HUES6 (cell line): ENCODE measurements around the gene PDCD2L.

Experiments used
- H3K27ac ChIP-seq: 2 replicates; pipeline ENCODE4 v1.7.0; 2013; ENCODE audit warnings: low read depth, mild to moderate bottlenecking, low read length, inconsistent platforms
- H3K27me3 ChIP-seq: 2 replicates; pipeline ENCODE4 v1.6.1; 2013; ENCODE audit warnings: low read length; ENCODE audit not compliant: control insufficient read depth, insufficient read depth
- H3K36me3 ChIP-seq: 2 replicates; pipeline ENCODE4 v1.6.1; 2013; ENCODE audit warnings: low read length; ENCODE audit not compliant: control insufficient read depth, insufficient read depth
- H3K4me1 ChIP-seq: 2 replicates; pipeline ENCODE4 v1.6.1; 2013; ENCODE audit warnings: low read length; ENCODE audit not compliant: control insufficient read depth, insufficient read depth
- H3K4me3 ChIP-seq: 2 replicates; pipeline ENCODE4 v1.5.1; 2013; ENCODE audit warnings: low read depth, low read length
- H3K9ac ChIP-seq: one replicate; pipeline ENCODE4 v1.6.1; 2013; ENCODE audit warnings: mild to moderate bottlenecking, low read length
- H3K9me3 ChIP-seq: 2 replicates; pipeline ENCODE4 v1.6.1; 2013; ENCODE audit warnings: low read depth, low read length; ENCODE audit not compliant: control insufficient read depth, insufficient read depth

Gene PDCD2L

GRCh38 chr19:34474233-34474989 lies 70.2 kb downstream of the PDCD2L start:
- Histone ChIP-seq H3K4me3 (no peak overlapping the region), H3K9me3 (peaks cover 3% of the 10 kb centered on the region; the same call in 1 of the 2 replicates), H3K4me1 (no peaks in the 10 kb centered on the region), H3K36me3 (peaks cover 42% of the 10 kb centered on the region), H3K27ac (no peak overlapping the region), H3K9ac (no peak overlapping the region), H3K27me3 (no peaks in the 10 kb centered on the region)

- Histone ChIP-seq H3K4me3 (no peak overlapping the region), H3K27ac (no peak overlapping the region), H3K9ac (no peak overlapping the region), H3K4me1 (peaks cover 4% of the 10 kb centered on the region), H3K36me3 (peaks cover 33% of the 10 kb centered on the region), H3K27me3 (0 out of 2 replicates have a peak, but pooled peaks cover 2% of the 10 kb centered on the region), H3K9me3 (peaks cover 4% of the 10 kb centered on the region; the same call in 1 of the 2 replicates)
These were observed 71.1 kb downstream of the PDCD2L start for GRCh38 chr19:34475026-34475974.
